WTC11 (cell line): Measurements from ENCODE around the gene CACNG5. TPM values are rescaled to one million over a fixed set of nuclear protein-coding genes. Genes with fewer than 3 reads are reported as not detected.

Experiments
- ATAC-seq: fragments of 200-7000 bp; cut with Tn5 transposase; 2 replicates; pipeline ENCODE4 v1.10.0; 2021; ENCODE audit warnings: mild to moderate bottlenecking, moderate library complexity
- CTCF ChIA-PET: fragments of 300-600 bp; sonication (Branson Sonifier 250); formaldehyde crosslinking; loops from one replicate; lab custom pipeline; 2021; ENCODE audit warnings: antibody characterized with exemption; lab: Charles Lee
- POLR2A ChIA-PET: fragments of 350-600 bp; sonication (Branson Sonifier 250); formaldehyde crosslinking; loops from one replicate; lab custom pipeline; 2021; ENCODE audit warnings: antibody characterized with exemption; lab: Charles Lee
- DNase-seq: peaks from one replicate; pipeline ENCODE4 v3.0.0; 2021; ENCODE audit warnings: low spot score
- H3K27ac Mint-ChIP-seq: 2 replicates; pipeline ENCODE4 v1.8.0; 2021; ENCODE audit warnings: mixed read lengths
- H3K27me3 Mint-ChIP-seq: 2 replicates; pipeline ENCODE4 v1.8.0; 2021; ENCODE audit warnings: low read depth, mild to moderate bottlenecking, moderate library complexity, mixed read lengths
- H3K36me3 Mint-ChIP-seq: 2 replicates; pipeline ENCODE4 v1.8.0; 2021; ENCODE audit warnings: mixed read lengths
- H3K4me1 Mint-ChIP-seq: 2 replicates; pipeline ENCODE4 v1.8.0; 2022; ENCODE audit warnings: mixed read lengths
- H3K4me3 Mint-ChIP-seq: 2 replicates; pipeline ENCODE4 v1.8.0; 2021; ENCODE audit warnings: mild to moderate bottlenecking, moderate library complexity, mixed read lengths
- H3K9me3 Mint-ChIP-seq: 2 replicates; pipeline ENCODE4 v1.8.0; 2021; ENCODE audit warnings: mixed read lengths
- AFF4 ChIP-seq: sonication (generic); formaldehyde crosslinking; IDR thresholded peaks from 2 replicates; pipeline ENCODE4 v1.8.1; 2023; ENCODE audit warnings: mild to moderate bottlenecking, missing genetic modification reagents, borderline replicate concordance
- AR ChIP-seq: fragments of 250-450 bp; sonication (Bioruptor Pico); IDR thresholded peaks from 2 replicates; pipeline ENCODE4 v1.9.0; 2021; ENCODE audit warnings: mild to moderate bottlenecking
- CREM ChIP-seq: sonication (generic); formaldehyde crosslinking; IDR thresholded peaks from 2 replicates; pipeline ENCODE4 v1.8.1; 2022; ENCODE audit warnings: mild to moderate bottlenecking, missing genetic modification reagents, moderate library complexity
- E2F5 ChIP-seq: sonication (generic); formaldehyde crosslinking; IDR thresholded peaks from 2 replicates; pipeline ENCODE4 v1.8.1; 2022; ENCODE audit warnings: mild to moderate bottlenecking, moderate library complexity, missing genetic modification reagents
- ELF4 ChIP-seq: sonication (generic); formaldehyde crosslinking; IDR thresholded peaks from 2 replicates; pipeline ENCODE4 v1.8.1; 2022; ENCODE audit warnings: low read depth, mild to moderate bottlenecking, moderate library complexity, missing genetic modification reagents
- GTF2I ChIP-seq: fragments of 250-450 bp; sonication (Bioruptor Pico); conservative IDR thresholded peaks from 2 replicates; pipeline ENCODE4 v1.4.0; 2021; ENCODE audit warnings: mild to moderate bottlenecking
- HMGA2 ChIP-seq: fragments of 250-450 bp; sonication (Bioruptor Pico); IDR thresholded peaks from 2 replicates; pipeline ENCODE4 v1.4.0; 2021; ENCODE audit warnings: mild to moderate bottlenecking, moderate library complexity
- JAZF1 ChIP-seq: fragments of 250-450 bp; sonication (Bioruptor Pico); IDR thresholded peaks from 2 replicates; pipeline ENCODE4 v1.9.0; 2021; ENCODE audit warnings: moderate library complexity, mild to moderate bottlenecking, inconsistent platforms
- KAT7 ChIP-seq: sonication (generic); formaldehyde crosslinking; IDR thresholded peaks from 2 replicates; pipeline ENCODE4 v1.8.1; 2023; ENCODE audit warnings: missing genetic modification reagents, mild to moderate bottlenecking, borderline replicate concordance
- MAX ChIP-seq: sonication (generic); formaldehyde crosslinking; IDR thresholded peaks from 2 replicates; pipeline ENCODE4 v1.8.0; 2022; ENCODE audit warnings: mild to moderate bottlenecking, missing genetic modification reagents
- MLX ChIP-seq: sonication (generic); formaldehyde crosslinking; IDR thresholded peaks from 2 replicates; pipeline ENCODE4 v1.8.1; 2023; ENCODE audit warnings: mild to moderate bottlenecking, missing genetic modification reagents, moderate library complexity
- MXD4 ChIP-seq: fragments of 250-450 bp; sonication (Bioruptor Pico); IDR thresholded peaks from 2 replicates; pipeline ENCODE4 v1.8.0; 2021; ENCODE audit warnings: mild to moderate bottlenecking, moderate library complexity, borderline replicate concordance
- NR3C1 ChIP-seq: sonication (generic); formaldehyde crosslinking; conservative IDR thresholded peaks from 2 replicates; pipeline ENCODE4 v1.8.1; 2023; ENCODE audit warnings: low read depth, mild to moderate bottlenecking, missing genetic modification reagents
- SOX15 ChIP-seq: fragments of 250-450 bp; sonication (Bioruptor Pico); IDR thresholded peaks from 2 replicates; pipeline ENCODE4 v1.9.0; 2021; ENCODE audit warnings: mild to moderate bottlenecking
- TEAD1 ChIP-seq: sonication (generic); formaldehyde crosslinking; IDR thresholded peaks from 2 replicates; pipeline ENCODE4 v1.8.0; 2022; ENCODE audit warnings: mild to moderate bottlenecking, missing genetic modification reagents
- ZBTB43 ChIP-seq: sonication (generic); formaldehyde crosslinking; IDR thresholded peaks from 2 replicates; pipeline ENCODE4 v1.8.1; 2023; ENCODE audit warnings: mild to moderate bottlenecking, missing genetic modification reagents
- ZMAT4 ChIP-seq: fragments of 250-450 bp; sonication (Bioruptor Pico); IDR thresholded peaks from 2 replicates; pipeline ENCODE4 v1.9.0; 2021; ENCODE audit warnings: mild to moderate bottlenecking
- ZNF121 ChIP-seq: sonication (generic); formaldehyde crosslinking; IDR thresholded peaks from 2 replicates; pipeline ENCODE4 v1.8.0; 2023; ENCODE audit warnings: missing genetic modification reagents
- ZNF281 ChIP-seq: sonication (generic); formaldehyde crosslinking; IDR thresholded peaks from 2 replicates; pipeline ENCODE4 v1.8.0; 2023; ENCODE audit warnings: mild to moderate bottlenecking, missing genetic modification reagents
- ZNF396 ChIP-seq: fragments of 250-450 bp; sonication (Bioruptor Pico); IDR thresholded peaks from 2 replicates; pipeline ENCODE4 v1.8.0; 2021; ENCODE audit warnings: mild to moderate bottlenecking, moderate library complexity, borderline replicate concordance
- ZNF416 ChIP-seq: fragments of 250-450 bp; sonication (Bioruptor Pico); IDR thresholded peaks from 2 replicates; pipeline ENCODE4 v1.9.0; 2021; ENCODE audit warnings: mild to moderate bottlenecking, inconsistent platforms
- ZNF423 ChIP-seq: fragments of 250-450 bp; sonication (Bioruptor Pico); IDR thresholded peaks from 2 replicates; pipeline ENCODE4 v2.1.2; 2022; ENCODE audit warnings: mild to moderate bottlenecking, moderate library complexity
- total RNA-seq: library from RNA; stranded (reverse); gene quantifications from 3 replicates; pipeline ENCODE4 v1.2.3, GENCODE V29; 2021

The CACNG5 gene
- total RNA-seq, 1 experiment from 2014 or later = 1.9 TPM

GRCh38 chr17:66860204-66860603 lies 25.3 kb downstream of the CACNG5 start:
- DNase-seq (no peak), ATAC-seq (no peak)
- no peak overlapping the region for H3K4me3 Mint-ChIP-seq
- POLR2A ChIA-PET = no interaction called here
- no peaks in the 10 kb centered on the region for H3K4me1 Mint-ChIP-seq
- H3K27ac Mint-ChIP-seq = no peak overlapping the region
- 0 out of 2 replicates have a peak, but pooled peaks cover 4% of the 10 kb centered on the region for H3K27me3 Mint-ChIP-seq
- H3K36me3 Mint-ChIP-seq = peaks cover 4% of the 10 kb centered on the region
- peaks cover 24% of the 10 kb centered on the region for H3K9me3 Mint-ChIP-seq
- CTCF ChIA-PET = interaction anchor here (1.1 kb wide), 1 partner anchor 18 kb away, joined by 3 read pairs; no protein-coding TSS in a partner anchor
- TF ChIP-seq KAT7 (no peak), GTF2I (no peak), SOX15 (no peak), ZNF423 (CRISPR knock-in tag) (no peak), ZNF121 (CRISPR knock-in tag) (no peak), TEAD1 (CRISPR knock-in tag) (no peak), NR3C1 (no peak), ZBTB43 (CRISPR knock-in tag) (no peak), JAZF1 (no peak), CREM (no peak), MXD4 (CRISPR knock-in tag) (no peak), ZMAT4 (CRISPR knock-in tag) (no peak), E2F5 (CRISPR knock-in tag) (no peak), MAX (CRISPR knock-in tag) (no peak), ZNF416 (CRISPR knock-in tag) (no peak)

- POLR2A ChIA-PET = no interaction called here
- H3K36me3 Mint-ChIP-seq = peaks cover 4% of the 10 kb centered on the region
- no peak for TF ChIP-seq ZNF281 (CRISPR knock-in tag)
- TF ChIP-seq ELF4 = no peak
- no peak for TF ChIP-seq AR (CRISPR knock-in tag)
- no peak for TF ChIP-seq HMGA2 (CRISPR knock-in tag)
- no peak for TF ChIP-seq AFF4 (CRISPR knock-in tag)
- TF ChIP-seq ZNF396 (CRISPR knock-in tag) = no peak
- TF ChIP-seq MLX (CRISPR knock-in tag) = no peak
- no peak for TF ChIP-seq ZNF416 (CRISPR knock-in tag)
Observed at GRCh38 chr17:66863820-66864219, 28.9 kb downstream of the CACNG5 start.

More at GRCh38 chr17:66863820-66864219, 28.9 kb downstream of the CACNG5 start:
- no peaks in the 10 kb centered on the region for H3K4me1 Mint-ChIP-seq
- no peak overlapping the region for H3K27ac Mint-ChIP-seq
- CTCF ChIA-PET = no interaction called here
- ATAC-seq (no peak), DNase-seq (no peak)
- H3K9me3 Mint-ChIP-seq = peaks cover 39% of the 10 kb centered on the region
- peaks cover 7% of the 10 kb centered on the region; the same call in 1 of the 2 replicates for H3K27me3 Mint-ChIP-seq
- no peak overlapping the region for H3K4me3 Mint-ChIP-seq
